HG03575 (cell line): ENCODE data around the gene PDZD2.
A peak's percentile ranks its signal among the peaks of the same experiment; 100 is the strongest.
"Not testable (repeated sequence)": the region's sequence is repeated elsewhere in the genome, so short reads cannot be mapped to it uniquely, and the experiment has no call there.

ENCODE experiments used
- ATAC-seq: cut with Tn5 transposase; IDR thresholded peaks from one replicate; pipeline ENCODE4 v1.9.1; 2021; ENCODE audit not compliant: unreplicated experiment, insufficient number of reproducible peaks, low FRiP score; ENCODE audit errors: extremely low read depth

PDZD2 gene

DNA sequence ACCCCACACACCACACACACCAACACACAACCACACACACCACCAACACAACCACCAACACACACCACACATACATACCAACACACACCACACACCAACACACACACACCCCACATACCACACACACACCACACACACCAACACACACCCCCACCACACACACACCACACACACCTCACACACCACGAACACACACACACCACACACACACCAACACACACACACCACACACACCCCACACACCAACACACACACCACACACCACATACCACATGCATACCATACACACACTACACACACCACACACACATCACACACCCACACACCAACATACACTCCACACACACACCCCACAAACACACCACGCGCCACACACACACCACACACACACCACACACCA is 363.8 kb downstream of the PDZD2 start:
- no peak for ATAC-seq

DNA sequence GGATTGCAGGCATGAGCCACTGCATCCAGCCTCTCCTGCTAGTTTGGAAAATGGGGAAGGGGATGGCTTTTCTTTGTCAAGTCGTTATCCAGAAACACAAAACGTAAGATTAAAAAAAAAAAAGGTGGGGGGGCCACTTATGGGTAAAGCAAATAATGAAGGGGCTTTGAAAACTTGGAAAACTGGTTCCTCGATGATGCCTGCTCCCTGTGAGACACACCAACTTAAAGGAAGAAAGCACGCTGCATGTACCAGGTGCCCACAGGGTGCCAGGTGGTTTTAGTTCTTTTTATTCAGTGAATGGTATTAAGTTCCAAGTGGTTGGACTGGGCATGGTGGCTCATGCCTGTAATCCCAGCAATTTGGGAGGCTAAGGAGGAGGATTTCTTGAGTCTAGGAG is 365.1 kb downstream of the PDZD2 start:
- ATAC-seq, result no peak

DNA sequence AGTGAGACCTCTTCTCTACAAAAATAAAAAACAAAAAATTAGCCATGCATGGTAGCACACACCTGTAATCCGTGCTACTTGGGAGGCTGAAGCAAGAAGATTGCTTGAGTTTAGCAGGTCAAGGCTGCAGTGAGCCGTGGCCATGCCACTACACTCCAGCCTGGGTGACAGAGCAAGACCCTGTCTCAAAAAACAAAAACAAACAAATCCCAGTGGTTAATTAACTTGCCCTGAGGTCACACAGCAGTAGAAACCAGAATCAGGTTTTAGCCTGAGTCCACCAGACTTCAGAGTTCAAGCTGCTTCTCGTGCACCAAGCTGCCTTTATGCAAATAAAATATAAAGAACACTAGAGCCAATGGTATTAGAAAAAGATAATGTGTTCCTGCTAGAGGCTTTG is 365.5 kb downstream of the PDZD2 start:
- peak; percentile 55 for ATAC-seq

DNA sequence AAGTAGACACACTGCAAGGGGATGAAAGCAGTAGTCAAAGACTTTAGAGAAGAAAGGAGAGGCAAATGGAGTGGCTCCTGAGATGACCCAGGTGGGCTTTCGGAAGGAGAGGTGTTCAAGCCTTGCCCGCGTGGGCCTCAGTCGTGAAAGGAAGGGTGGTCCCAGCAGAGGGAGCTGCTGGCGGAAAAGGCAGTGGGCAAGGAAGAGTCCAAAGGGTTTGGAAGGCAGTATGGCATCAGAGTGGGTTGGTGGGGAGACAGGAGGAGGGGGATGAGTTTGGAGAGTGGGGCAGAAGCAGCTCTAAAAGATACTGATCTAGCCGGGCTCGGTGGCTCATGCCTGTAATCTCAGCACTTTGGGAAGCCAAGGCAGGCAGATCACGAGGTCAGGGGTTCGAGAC is 369.8 kb downstream of the PDZD2 start:
- ATAC-seq, result no peak

DNA sequence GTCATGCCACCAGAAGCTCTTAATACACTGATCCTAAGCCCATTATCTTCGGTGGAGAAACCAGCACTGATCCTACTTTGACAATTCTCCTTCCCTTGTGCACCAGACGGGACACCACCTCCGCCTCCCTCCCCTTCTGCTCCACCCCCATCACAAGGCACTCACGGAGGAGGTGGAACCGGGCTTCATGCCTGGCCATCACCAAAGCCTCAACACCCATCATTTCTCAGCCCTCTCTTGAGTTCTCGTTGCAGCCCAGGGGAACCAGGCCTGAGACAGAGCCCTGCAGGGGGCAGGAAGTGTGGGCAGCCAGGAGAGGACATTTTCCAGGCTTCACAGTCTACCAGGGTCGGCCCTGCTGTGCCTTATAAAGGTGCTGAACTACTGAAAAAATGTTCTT is 374.7 kb downstream of the PDZD2 start:
- ATAC-seq, result no peak

DNA sequence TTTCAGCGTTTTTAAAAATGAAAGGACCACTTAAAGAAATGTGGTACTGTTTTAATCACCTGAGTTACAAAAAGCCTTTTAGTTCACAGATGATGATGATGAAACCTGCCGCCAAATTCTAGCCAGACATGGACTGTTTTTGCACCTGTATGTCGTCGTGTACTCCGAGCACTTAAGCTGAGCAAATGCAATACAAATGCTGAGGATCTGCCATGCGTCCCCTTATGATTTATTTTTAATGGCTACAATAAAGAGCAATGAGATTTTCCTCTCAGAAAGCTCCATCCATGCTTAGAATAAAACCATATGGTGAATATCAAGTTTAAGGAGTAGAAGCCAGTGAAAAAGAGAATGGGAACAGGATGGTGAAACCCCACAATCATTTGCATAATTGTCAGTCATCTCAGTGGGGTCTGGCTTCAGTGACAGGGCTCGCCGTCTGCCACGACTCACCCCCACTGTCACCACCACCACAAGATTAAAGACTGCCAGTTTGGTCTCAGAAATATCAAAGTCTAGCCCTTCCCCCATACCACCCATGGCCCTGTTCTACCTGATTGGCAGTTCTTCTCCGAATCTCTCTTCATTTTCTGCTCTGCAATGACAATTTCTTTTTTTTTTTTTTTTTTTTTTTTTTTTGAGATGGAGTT is 375.3 kb downstream of the PDZD2 start:
- ATAC-seq, result no peak

DNA sequence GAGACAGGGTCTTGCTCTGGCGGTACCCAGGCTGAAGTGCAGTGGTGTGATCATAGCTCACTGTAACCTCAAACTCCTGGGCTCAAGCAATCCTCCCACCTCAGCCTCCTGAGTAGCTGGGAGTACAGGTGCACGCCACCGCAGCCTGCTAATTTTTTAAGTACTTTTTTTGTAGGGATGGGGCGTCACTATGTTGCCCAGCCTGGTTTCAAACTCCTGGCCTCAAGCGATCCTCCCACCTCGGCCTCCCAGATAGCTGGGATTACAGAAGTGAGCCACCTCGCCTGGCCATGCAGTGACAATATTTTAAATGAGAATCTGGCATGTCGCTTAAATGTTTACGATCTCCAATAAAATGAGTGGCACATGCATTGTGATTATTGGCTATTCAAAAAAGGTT is 376.3 kb downstream of the PDZD2 start:
- not testable (repeated sequence) for ATAC-seq

DNA sequence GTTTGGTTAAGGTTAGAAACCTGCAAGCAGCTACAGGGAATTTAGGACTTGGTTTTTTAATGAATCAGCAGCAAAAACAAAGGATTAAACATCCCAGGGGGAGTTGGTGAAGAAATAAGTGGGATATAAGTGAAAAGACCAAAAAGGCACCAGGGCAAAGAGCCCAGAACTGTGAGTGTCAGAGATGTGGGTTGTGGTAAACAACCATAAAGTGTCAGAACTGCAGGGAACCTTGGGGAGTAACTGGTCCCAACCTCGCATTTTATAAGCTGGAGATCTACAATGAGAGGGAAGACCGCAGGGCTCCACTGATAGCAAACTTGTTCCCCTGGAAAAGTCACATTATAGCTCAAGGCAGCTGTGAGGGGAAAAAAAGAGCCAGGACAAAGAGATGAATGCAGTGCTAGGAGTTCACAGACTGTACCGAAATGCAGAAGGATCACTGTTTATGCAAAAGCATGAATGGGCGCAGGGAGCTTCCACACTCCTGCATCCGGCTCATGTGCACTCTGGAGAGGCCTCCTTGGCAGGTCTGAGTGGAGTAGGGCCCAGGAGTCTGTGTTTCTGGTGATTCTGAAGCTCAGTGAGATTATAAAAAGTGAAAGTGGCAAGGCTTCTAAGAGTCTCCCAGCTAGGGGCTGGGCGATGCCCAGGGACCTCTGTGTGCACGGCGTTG is 378.9 kb downstream of the PDZD2 start:
- no peak for ATAC-seq

DNA sequence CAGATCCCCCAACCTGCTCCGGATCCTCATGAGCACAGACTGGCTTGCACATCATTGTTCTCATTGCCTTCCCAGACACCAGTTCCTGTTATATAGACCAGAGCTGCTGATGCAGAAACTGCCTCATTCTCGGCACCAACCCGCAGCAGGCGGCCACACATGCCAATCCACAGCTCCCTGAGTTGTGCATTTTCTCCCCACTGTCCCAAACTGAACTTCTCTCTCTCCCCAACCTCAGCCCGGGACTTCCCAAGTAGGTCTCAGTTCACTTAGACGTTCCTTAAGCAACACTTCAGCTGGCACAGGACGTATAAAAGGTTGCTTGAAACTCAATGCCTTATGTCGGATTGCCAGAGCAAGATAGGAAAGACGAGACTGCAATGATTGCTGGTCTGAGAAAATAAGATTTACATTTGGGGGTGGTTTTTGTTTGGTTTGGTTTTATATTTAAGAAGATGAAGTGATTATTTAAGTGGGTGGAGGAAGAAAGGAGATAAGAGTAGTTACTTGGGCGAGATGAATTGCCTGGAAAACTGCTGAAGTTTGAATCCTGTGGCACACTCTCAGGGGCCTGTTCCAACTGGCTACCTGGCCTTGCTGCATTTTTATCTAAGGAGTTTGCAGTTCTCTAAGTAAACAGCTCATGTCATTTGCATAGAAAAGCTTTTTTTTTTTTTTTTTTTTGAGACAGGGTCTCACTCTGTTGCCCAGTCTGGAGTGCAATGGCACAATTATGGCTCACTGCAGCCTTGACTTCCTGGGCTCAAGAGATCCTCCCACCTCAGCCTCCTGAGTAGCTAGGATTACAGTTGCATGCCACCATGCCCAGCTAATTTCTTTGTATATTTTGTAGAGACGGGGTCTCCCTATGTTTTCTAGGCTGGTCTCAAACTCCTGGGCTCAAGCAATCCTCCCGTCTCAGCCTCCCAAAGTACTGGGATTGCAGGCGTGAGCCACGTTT is 379.8 kb downstream of the PDZD2 start:
- ATAC-seq, result no peak

DNA sequence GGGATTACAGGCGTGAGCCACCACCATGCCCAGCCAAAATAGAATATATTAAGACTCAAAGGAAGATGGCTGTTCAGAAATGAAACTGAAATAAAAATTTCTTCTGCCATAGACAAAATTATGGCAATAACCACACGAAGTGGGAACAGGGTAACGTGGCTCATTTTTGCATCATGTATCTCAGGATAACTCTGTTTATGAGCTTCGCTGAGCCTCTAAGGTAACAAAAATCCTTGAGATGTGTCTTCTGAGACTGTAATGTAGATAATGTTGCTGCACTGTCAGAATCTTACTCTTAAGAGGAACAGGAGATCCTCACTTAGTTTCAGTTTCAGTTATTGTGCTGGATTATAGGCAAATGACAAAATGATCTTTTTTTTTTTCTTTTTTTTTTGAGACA is 381.3 kb downstream of the PDZD2 start:
- ATAC-seq, result peak; percentile 82

DNA sequence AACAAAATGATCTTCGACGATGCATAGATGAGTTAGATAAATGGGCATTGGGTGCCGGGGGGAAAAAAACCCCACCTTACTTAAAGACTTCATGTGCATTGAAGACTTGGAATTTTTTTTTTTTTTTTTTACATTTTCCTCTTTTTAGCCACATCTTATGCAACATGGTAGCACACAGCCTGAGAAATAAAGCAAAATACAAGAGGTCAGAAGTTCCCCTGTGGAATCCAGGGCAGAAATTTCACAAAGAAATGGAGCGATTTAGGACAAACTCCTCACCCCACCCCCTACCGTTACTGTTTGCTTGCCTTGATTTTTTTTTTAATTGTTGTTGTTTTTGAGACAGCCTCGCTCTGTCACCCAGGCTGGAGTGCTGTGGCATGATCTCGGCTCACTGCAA is 382.0 kb downstream of the PDZD2 start:
- no peak for ATAC-seq

DNA sequence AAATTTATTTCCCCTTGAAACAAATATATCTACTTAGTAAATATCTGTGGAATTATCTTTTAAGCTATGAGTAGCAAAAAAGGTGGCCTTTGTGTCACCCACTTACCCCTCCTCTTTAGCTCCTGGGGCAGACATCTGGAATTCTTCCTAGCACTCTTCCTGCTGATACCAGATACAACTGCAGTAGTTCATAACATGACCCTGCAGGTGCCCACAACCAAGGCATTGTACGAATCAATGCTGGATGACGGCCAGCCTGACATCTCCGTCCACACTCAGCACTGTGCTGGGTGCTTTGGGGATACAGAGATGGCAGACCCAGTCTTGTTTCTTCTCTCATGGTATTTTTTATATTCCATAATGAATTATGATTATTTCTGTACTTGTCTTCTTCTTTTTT is 382.8 kb downstream of the PDZD2 start:
- no peak for ATAC-seq

DNA sequence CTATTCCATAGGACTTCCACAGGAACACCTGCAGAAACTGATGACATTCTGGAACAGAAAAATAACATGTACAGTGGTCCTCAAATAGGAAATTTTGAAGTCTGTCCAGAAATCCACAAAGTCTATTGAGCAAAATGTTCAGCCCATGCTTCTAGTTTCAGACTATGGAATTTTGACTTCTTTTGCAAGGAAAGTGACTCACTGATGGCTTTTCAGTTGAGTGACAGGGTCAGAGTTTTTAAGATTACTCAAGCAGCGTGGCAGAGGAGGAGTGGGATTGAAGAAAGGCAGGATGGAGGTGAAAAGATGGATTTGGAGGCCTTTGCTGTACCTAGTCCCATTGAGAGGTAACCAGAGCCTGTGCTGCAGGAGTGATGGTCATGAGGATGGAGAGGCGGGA is 383.7 kb downstream of the PDZD2 start:
- no peak for ATAC-seq

DNA sequence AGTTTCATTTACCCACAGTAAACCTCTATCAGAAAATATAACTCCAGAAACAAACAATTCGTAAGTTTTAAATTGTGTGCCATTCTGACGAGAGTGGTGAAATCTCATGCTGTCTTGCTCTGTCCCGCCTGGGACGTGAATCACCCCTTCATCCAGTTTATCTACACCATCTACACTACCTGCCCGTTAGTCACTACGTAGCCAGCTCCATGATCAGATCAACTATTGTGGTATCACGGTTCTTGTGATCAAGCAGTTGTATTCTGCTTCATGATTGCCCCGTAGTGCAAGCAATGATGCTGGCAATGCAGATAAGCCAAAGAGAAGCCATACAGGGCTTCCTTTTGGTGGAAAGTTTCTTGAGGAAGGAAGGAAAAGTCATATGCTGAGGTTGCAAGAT is 384.9 kb downstream of the PDZD2 start:
- no peak for ATAC-seq

DNA sequence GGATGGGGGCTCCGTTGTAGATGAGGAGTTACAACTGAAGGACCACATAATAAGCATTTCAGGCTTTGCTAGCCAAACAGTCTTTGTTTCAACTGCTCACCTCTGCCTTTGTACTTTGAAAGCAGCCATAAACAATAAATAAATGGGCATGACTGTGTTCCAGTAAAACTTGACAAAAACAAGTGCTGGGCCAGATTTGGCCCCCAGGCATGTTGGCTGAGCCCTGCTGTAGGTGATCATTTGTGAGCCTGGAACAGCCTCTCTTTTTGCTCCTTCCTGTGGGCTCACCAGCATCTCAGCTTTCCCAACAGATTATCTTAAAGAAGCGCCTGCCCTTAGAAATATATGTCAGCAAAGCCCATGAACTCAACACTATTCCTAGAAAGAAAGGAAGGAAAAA is 385.8 kb downstream of the PDZD2 start:
- ATAC-seq, result no peak

DNA sequence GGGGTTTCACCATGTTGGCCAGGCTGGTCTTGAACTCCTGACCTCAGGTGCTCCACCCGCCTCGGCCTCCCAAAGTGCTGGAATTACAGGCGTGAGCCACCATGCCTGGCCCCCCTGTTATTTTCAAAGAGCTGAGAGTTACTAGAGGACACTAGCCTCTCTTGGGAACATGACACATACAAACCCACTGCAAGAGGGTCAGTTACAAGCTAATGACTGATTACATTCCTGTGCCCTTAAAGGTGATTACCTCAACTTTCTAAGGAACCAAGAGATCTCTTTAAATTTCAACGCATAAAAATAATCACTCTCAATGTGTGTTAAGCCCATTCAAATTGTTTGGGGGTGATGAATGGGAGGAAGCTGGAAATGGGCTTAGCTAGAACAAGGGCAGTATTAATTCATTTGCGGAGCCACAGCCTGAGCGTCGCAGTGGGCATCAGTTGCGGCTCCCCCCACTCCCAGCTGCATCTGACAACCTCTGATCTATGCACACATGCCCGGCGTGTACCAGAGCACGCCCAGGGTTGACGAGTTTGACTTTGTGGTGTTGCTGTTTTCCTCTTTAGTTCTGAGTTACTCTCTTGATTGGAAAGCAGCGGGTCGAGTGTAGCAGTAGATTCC is 388.3 kb downstream of the PDZD2 start:
- ATAC-seq, result no peak

DNA sequence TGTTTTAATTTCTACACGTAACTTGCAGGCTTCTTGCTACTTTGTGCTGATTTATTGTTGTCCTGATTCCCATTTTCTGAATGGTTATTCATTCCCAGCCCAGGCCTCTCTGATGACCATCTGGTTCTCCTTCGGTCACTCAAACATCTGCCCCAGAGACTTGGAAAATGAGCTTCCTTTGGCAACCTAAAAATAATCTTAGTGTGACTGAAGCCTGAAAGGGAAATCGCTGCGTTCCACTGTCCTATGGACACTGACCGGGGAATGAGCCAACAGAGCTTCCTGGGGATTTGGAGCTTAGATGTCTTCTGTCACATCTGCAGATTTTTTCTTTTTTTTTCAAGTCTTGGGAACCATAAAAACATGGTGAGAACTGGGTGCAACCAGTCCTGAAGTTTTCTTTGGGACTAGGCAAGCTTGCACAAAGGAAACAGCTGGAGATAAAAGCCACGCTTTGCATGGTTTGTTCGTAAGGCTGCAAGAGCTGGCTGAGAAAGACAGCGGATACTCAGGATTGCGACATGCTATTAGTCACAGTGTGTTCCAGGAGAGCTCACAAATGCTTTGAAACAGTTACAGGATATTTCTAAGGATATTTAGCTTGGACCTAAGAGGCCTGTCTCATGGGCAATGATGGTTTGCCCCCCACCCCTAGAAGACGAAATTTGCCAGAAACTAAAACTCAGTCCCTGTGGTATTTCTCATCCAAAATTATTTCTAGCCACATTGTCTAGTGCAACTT is 389.0 kb downstream of the PDZD2 start:
- ATAC-seq, result no peak

DNA sequence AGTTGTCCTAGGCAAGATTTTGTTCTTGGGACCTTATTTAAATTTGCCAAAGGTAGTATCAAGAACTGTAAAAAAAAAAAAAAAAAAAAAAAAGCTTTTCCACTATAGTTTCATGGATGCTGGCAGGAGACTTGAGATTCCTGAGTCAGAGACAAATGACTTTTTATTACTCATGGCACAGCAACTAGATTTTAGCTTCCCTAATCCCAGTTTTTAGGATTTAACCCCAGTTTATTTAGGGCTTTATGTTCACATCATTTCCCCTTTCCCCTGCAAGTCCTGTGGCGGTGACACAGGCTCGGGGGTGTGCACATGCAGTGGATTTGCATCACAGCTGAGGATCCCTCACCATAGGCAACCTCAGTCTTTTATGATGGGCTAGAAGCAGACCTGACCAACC is 390.3 kb downstream of the PDZD2 start:
- ATAC-seq, result no peak

DNA sequence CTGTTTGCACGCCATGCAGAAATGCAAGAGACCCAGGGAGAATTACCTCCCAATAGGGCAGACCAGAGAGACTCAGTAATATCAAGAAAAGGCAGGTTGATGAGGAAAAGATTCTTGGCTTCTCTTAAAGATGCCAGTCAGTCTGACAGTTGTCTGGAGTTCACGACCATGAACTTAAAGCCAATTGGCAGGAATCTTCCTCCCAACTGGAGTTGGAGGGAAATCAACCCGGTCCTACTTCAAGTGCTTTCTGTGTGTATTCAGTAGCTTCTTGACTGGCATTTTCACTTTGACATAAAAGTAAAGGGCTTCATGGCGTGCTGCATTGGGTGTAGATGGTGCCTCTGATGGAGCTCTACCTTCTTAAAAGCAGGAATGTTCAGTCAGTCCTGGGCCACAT is 390.9 kb downstream of the PDZD2 start:
- ATAC-seq, result no peak
